A673 (cell line): ENCODE data around the gene DMKN.

Source experiments
- CTCF ChIP-seq: fragments of 300-800, 200-600 bp; sonication (generic); conservative IDR thresholded peaks from 2 replicates; pipeline ENCODE4 v1.5.1; 2017; ENCODE audit warnings: low read depth, mild to moderate bottlenecking, antibody characterized with exemption, low read length, moderate library complexity, mixed read lengths
- EZH2 ChIP-seq: fragments of 200-600 bp; sonication (generic); IDR thresholded peaks from 2 replicates; pipeline ENCODE4 v1.6.1; 2017; ENCODE audit warnings: borderline replicate concordance, low read depth, mild to moderate bottlenecking, mixed read lengths, antibody characterized with exemption, low read length; ENCODE audit not compliant: poor library complexity, severe bottlenecking

GRCh38 chr19:35533201-35533821 lies 19.9 kb upstream of the DMKN start, which contains the start of gene GAPDHS:
- TF ChIP-seq CTCF, result no peak
- no peak for TF ChIP-seq EZH2
